SU-DHL-6 (cell line): Measurements from ENCODE around the gene PLA2G7.

Source experiments
- H2AFZ ChIP-seq: fragments of 200-600 bp; sonication (generic); 2 replicates; pipeline ENCODE4 v1.6.1; 2014; ENCODE audit warnings: low read depth, mild to moderate bottlenecking, moderate library complexity, mixed read lengths, antibody characterized with exemption, low read length; ENCODE audit not compliant: severe bottlenecking
- H3F3A ChIP-seq: fragments of 200-600 bp; shearing (Covaris generic); 2 replicates; pipeline ENCODE4 v1.6.0; 2016; ENCODE audit warnings: antibody characterized with exemption, mild to moderate bottlenecking; ENCODE audit not compliant: insufficient read depth
- H3K27ac ChIP-seq: fragments of 200-600 bp; sonication (generic); 2 replicates; pipeline ENCODE4 v1.5.1; 2016; ENCODE audit warnings: low read depth, mild to moderate bottlenecking, low read length, moderate library complexity, mixed read lengths
- H3K27me3 ChIP-seq: fragments of 200-600 bp; sonication (generic), shearing (Covaris generic); 2 replicates; pipeline ENCODE4 v1.6.0; 2014; ENCODE audit warnings: mild to moderate bottlenecking, low read length
- H3K36me3 ChIP-seq: fragments of 200-600 bp; sonication (generic); 2 replicates; pipeline ENCODE4 v1.6.1; 2014; ENCODE audit warnings: mild to moderate bottlenecking, low read length, mixed read lengths
- H3K4me2 ChIP-seq: fragments of 300-600, 200-600 bp; shearing (Covaris generic), sonication (generic); 2 replicates; pipeline ENCODE4 v1.6.0; 2014; ENCODE audit warnings: low read length, low read depth, mild to moderate bottlenecking; ENCODE audit not compliant: poor library complexity, severe bottlenecking
- H3K4me3 ChIP-seq: fragments of 200-600 bp; sonication (generic); 2 replicates; pipeline ENCODE4 v1.5.1; 2014; ENCODE audit warnings: antibody characterized with exemption, low read length, mild to moderate bottlenecking, mixed read lengths; ENCODE audit not compliant: insufficient read depth, poor library complexity, severe bottlenecking
- H3K79me2 ChIP-seq: fragments of 200-600 bp; sonication (generic); 2 replicates; pipeline ENCODE4 v1.6.1; 2014; ENCODE audit warnings: mild to moderate bottlenecking, low read length, moderate library complexity; ENCODE audit not compliant: insufficient read depth
- H3K9ac ChIP-seq: fragments of 200-600 bp; sonication (generic); 2 replicates; pipeline ENCODE4 v1.7.0; 2014; ENCODE audit warnings: mild to moderate bottlenecking, low read length
- H3K9me2 ChIP-seq: fragments of 200-600 bp; sonication (generic); replicated peaks from 2 replicates; pipeline ENCODE4 v1.6.1; 2014; ENCODE audit warnings: low read length; ENCODE audit not compliant: insufficient read depth
- H3K9me3 ChIP-seq: fragments of 200-600 bp; sonication (generic); 2 replicates; pipeline ENCODE4 v1.6.1; 2014; ENCODE audit warnings: low read length, mixed read lengths; ENCODE audit not compliant: insufficient read depth
- H4K20me1 ChIP-seq: fragments of 200-600 bp; sonication (generic); 2 replicates; pipeline ENCODE4 v1.6.1; 2014; ENCODE audit warnings: low read depth, mild to moderate bottlenecking, antibody characterized with exemption, low read length, moderate library complexity, mixed read lengths
- EZH2phosphoT487 ChIP-seq: fragments of 200-600 bp; sonication (generic), shearing (Covaris generic); conservative IDR thresholded peaks from 2 replicates; pipeline ENCODE4 v1.6.1; 2018; ENCODE audit warnings: mild to moderate bottlenecking, antibody characterized with exemption, low read length, moderate library complexity, mixed read lengths
- TF ChIP-seq, protein P1 (sequence below): fragments of 200-600 bp; sonication (generic); IDR thresholded peaks from one replicate; pipeline ENCODE4 v1.5.1; 2017; ENCODE audit warnings: antibody characterized with exemption, mild to moderate bottlenecking, low read length, moderate library complexity; ENCODE audit not compliant: insufficient read depth, poor library complexity, severe bottlenecking

The PLA2G7 gene

DNA sequence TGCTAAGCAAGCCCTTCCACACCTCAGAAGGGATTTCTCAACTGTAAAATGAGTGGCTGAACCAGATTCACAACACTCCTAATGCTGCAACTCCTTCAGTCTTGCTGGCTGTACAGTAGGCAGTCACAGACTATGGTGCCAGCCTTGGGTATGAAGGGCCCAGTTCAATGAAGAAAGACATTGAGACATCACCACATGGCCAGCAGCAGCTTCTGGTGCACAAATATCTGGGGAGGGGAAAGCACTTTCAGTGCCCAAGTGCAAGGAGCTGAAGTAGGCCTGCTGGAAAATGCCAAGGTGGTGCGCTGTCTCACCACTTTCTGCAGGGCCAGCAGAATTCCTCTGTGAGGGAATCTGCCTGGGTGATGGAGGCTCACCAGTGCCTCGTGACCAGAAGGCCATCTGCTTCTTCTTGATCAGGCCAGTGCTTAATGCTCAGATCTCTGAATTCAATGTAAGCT is 1.8 kb downstream of the PLA2G7 start:
- no peak overlapping the region for H3K4me2 ChIP-seq
- no peaks in the 10 kb centered on the region for H3K9me3 ChIP-seq
- no peaks in the 10 kb centered on the region for H4K20me1 ChIP-seq
- H3K9me2 ChIP-seq, result no peaks in the 10 kb centered on the region
- H3F3A ChIP-seq, result no peaks in the 10 kb centered on the region
- no peaks in the 10 kb centered on the region for H3K27me3 ChIP-seq
- H3K9ac ChIP-seq, result no peak overlapping the region
- H2AFZ ChIP-seq, result no peak overlapping the region
- H3K27ac ChIP-seq, result no peak overlapping the region
- H3K79me2 ChIP-seq, result no peaks in the 10 kb centered on the region
- H3K36me3 ChIP-seq, result no peaks in the 10 kb centered on the region
- TF ChIP-seq, protein P1, sequence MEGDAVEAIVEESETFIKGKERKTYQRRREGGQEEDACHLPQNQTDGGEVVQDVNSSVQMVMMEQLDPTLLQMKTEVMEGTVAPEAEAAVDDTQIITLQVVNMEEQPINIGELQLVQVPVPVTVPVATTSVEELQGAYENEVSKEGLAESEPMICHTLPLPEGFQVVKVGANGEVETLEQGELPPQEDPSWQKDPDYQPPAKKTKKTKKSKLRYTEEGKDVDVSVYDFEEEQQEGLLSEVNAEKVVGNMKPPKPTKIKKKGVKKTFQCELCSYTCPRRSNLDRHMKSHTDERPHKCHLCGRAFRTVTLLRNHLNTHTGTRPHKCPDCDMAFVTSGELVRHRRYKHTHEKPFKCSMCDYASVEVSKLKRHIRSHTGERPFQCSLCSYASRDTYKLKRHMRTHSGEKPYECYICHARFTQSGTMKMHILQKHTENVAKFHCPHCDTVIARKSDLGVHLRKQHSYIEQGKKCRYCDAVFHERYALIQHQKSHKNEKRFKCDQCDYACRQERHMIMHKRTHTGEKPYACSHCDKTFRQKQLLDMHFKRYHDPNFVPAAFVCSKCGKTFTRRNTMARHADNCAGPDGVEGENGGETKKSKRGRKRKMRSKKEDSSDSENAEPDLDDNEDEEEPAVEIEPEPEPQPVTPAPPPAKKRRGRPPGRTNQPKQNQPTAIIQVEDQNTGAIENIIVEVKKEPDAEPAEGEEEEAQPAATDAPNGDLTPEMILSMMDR, result no peak
- TF ChIP-seq EZH2phosphoT487, result no peak
- H3K4me3 ChIP-seq, result no peak overlapping the region

DNA sequence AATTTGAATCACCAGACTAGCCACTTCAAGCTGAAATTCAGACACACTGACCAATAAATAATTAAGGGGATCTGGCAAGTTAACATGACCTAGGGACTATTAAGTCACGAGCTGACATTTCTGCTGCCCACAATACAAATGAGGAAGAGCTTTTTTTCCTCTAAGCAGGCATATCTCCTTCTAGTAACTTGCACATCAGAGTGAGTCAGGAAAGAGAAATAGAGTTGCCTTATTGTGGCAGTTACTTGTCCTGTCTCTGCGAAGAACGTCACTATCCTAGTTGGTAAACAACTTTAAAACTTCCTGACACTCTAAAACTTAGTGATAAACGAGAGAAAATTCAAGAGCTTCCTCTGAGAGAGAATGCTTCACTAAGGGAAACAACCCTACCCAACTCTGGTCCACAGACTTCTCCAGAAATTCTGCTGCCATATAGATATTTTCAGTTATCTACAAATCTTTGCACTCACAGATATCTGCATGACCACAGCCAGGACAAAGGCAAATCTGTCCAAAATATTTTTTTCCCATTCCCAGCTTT is 4.2 kb downstream of the PLA2G7 start:
- Histone ChIP-seq H3K4me3 (no peak overlapping the region), H3K9me2 (no peaks in the 10 kb centered on the region), H3K9ac (no peak overlapping the region), H3K27ac (no peak overlapping the region), H3K36me3 (no peaks in the 10 kb centered on the region), H3K4me2 (no peak overlapping the region), H3K27me3 (no peaks in the 10 kb centered on the region), H3K9me3 (no peaks in the 10 kb centered on the region), H4K20me1 (no peaks in the 10 kb centered on the region), H3K79me2 (no peaks in the 10 kb centered on the region), H3F3A (no peaks in the 10 kb centered on the region), H2AFZ (no peak overlapping the region)
- TF ChIP-seq, protein P1, result no peak
- TF ChIP-seq EZH2phosphoT487, result no peak

DNA sequence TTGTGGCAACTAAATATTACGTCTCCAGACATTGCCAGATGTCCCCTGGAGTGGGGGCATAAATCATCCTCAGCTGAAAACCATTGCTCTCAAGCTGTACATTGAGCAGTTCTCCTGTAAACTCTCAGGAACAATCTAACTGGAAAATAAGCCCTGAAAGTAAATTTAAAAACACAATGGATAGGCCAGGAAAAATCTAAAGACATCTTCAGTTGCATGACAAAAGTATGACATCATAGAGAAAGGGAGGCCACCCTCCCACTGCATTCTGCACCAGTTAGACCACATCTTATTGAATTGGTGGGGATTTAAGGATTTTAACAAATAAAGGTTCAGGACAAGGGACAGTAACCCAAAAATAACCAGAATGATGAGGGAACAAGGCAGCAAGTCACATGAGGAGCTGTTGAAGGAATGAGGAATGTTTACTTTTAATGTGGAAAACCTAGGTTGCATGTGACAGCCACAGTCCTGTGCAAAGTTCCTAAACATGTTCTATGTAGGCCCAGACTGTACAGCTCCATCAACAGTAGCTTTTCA is 5.3 kb downstream of the PLA2G7 start:
- Histone ChIP-seq H3K4me2 (no peak overlapping the region), H3K27ac (no peak overlapping the region)
- TF ChIP-seq, protein P1, result no peak
- TF ChIP-seq EZH2phosphoT487, result no peak

More for the DNA sequence above, 5.3 kb downstream of the PLA2G7 start:
- no peak overlapping the region for H3K4me3 ChIP-seq
- H3K79me2 ChIP-seq, result no peaks in the 10 kb centered on the region
- H3K9ac ChIP-seq, result no peak overlapping the region
- no peaks in the 10 kb centered on the region for H3K9me3 ChIP-seq
- H2AFZ ChIP-seq, result no peak overlapping the region
- no peaks in the 10 kb centered on the region for H4K20me1 ChIP-seq
- no peaks in the 10 kb centered on the region for H3K9me2 ChIP-seq
- H3F3A ChIP-seq, result no peaks in the 10 kb centered on the region
- no peaks in the 10 kb centered on the region for H3K27me3 ChIP-seq
- no peaks in the 10 kb centered on the region for H3K36me3 ChIP-seq
